Keratinocyte (primary cell): Measurements from ENCODE around the gene NYNRIN. TPM values are rescaled to one million over a fixed set of nuclear protein-coding genes. Genes with fewer than 3 reads are reported as not detected.

Experiments used
- DNase-seq: peaks from one replicate; pipeline ENCODE4 v3.0.0-alpha.2; 2011; ENCODE audit warnings: low read depth, missing footprints, low spot score
- FAIRE-seq: peaks from 2 replicates; lab custom pipeline; 2011; peaks lifted over from hg19 to GRCh38; lab: Jason Lieb, UNC
- H2AFZ ChIP-seq: 2 replicates; pipeline ENCODE4 v1.6.0; 2012; ENCODE audit warnings: low read length, control low read depth, inconsistent platforms; ENCODE audit not compliant: control insufficient read depth
- H3K27ac ChIP-seq: 2 replicates; pipeline ENCODE4 v1.5.1; 2011; ENCODE audit warnings: low read length; ENCODE audit not compliant: control insufficient read depth, insufficient read depth
- H3K27me3 ChIP-seq: 3 replicates; pipeline ENCODE4 v1.6.0; 2011; ENCODE audit warnings: low read length; ENCODE audit not compliant: control insufficient read depth, insufficient read depth; ENCODE audit errors: extremely low read depth
- H3K36me3 ChIP-seq, 2 experiments: 2 replicates in 1 of 2; 3 replicates in 1 of 2; pipeline ENCODE4 v1.5.1; 2011; ENCODE audit warnings: low read length in 2 of 2, mild to moderate bottlenecking in 1 of 2; ENCODE audit not compliant: control insufficient read depth in 2 of 2, insufficient read depth in 2 of 2; ENCODE audit errors: extremely low read depth in 1 of 2
- H3K4me1 ChIP-seq: 3 replicates; pipeline ENCODE4 v1.5.1; 2011; ENCODE audit warnings: low read length; ENCODE audit not compliant: control insufficient read depth, insufficient read depth; ENCODE audit errors: extremely low read depth
- H3K4me2 ChIP-seq: 3 replicates; pipeline ENCODE4 v1.6.0; 2011; ENCODE audit warnings: low read depth, low read length; ENCODE audit not compliant: control insufficient read depth, insufficient read depth; ENCODE audit errors: extremely low read depth
- H3K4me3 ChIP-seq, 3 experiments: fragments of 200-600 bp in 1 of 3; sonication (generic) in 1 of 3; 2 replicates in 2 of 3; 3 replicates in 1 of 3; pipeline ENCODE4 v1.5.1; 2011 to 2016; ENCODE audit warnings: low read length in 3 of 3, mild to moderate bottlenecking in 3 of 3, control low read depth in 2 of 3, inconsistent platforms in 1 of 3, low read depth in 1 of 3, mixed read lengths in 1 of 3, mixed run types in 1 of 3, moderate library complexity in 1 of 3; ENCODE audit not compliant: control insufficient read depth in 2 of 3, insufficient read depth in 2 of 3; ENCODE audit errors: extremely low read depth in 1 of 3
- H3K79me2 ChIP-seq: 2 replicates; pipeline ENCODE4 v1.6.0; 2012; ENCODE audit warnings: low read length; ENCODE audit not compliant: control insufficient read depth, insufficient read depth
- H3K9ac ChIP-seq: 3 replicates; pipeline ENCODE4 v1.6.0; 2011; ENCODE audit warnings: low read length; ENCODE audit not compliant: control insufficient read depth, insufficient read depth; ENCODE audit errors: extremely low read depth
- H3K9me1 ChIP-seq: 3 replicates; pipeline ENCODE4 v1.6.0; 2011; ENCODE audit warnings: low read length; ENCODE audit not compliant: control insufficient read depth, insufficient read depth; ENCODE audit errors: extremely low read depth
- H3K9me3 ChIP-seq: 2 replicates; pipeline ENCODE4 v1.5.1; 2012; ENCODE audit warnings: low read depth, low read length; ENCODE audit not compliant: control insufficient read depth
- H4K20me1 ChIP-seq: 3 replicates; pipeline ENCODE4 v1.6.0; 2011; ENCODE audit warnings: low read length; ENCODE audit not compliant: control insufficient read depth, insufficient read depth; ENCODE audit errors: extremely low read depth
- CTCF ChIP-seq, 3 experiments: IDR thresholded peaks in 1 of 3; conservative IDR thresholded peaks in 1 of 3; optimal IDR thresholded peaks in 1 of 3; 2 replicates in 2 of 3; 3 replicates in 1 of 3; pipeline versions ENCODE3 to v1.5.1; 2011; ENCODE audit warnings: low read length in 3 of 3, mild to moderate bottlenecking in 3 of 3, moderate library complexity in 2 of 3, control low read depth in 1 of 3, inconsistent platforms in 1 of 3; ENCODE audit not compliant: insufficient read depth in 2 of 3; ENCODE audit errors: extremely low read depth in 1 of 3
- EZH2 ChIP-seq: IDR thresholded peaks from one replicate; pipeline ENCODE4 v1.6.1; 2012; ENCODE audit warnings: inconsistent platforms, mild to moderate bottlenecking, low read length, moderate library complexity
- dilution Hi-C: fragments of 300-500 bp; cut with MboI; formaldehyde crosslinking; loops from one replicate; pipeline ENCODE4 v1.7.0; 2020; ENCODE audit warnings: low sequenced_read_pairs; ENCODE audit not compliant: extremely low pct_ligation_motif_present
- polyA plus RNA-seq, 5 experiments: library from polyadenylated mRNA; depleted of rRNA in 3 of 5; stranded (reverse) in 3 of 5; stranded (forward) in 1 of 5; unstranded in 1 of 5; fragments of >200 nt; gene quantifications; 1 replicate in 1 of 5; 2 replicates in 3 of 5; 3 replicates in 1 of 5; pipeline versions ENCODE4 v1.2.1 to v1.2.3, GENCODE V29; 2011 to 2012; ENCODE audit warnings: missing spikeins in 2 of 5, low read depth in 1 of 5, low replicate concordance in 1 of 5

NYNRIN gene
- polyA plus RNA-seq, 1 donor (not counting 4 experiments of a cell fraction or from before 2014, with no cell fraction given) = 4.9 TPM

GRCh38 chr14:24461336-24461735 lies 62.5 kb downstream of the NYNRIN start:
- no peak overlapping the region for H2AFZ ChIP-seq
- H3K27me3 ChIP-seq = no peaks in the 10 kb centered on the region
- no peaks in the 10 kb centered on the region for H3K9me1 ChIP-seq
- no peaks in the 10 kb centered on the region for H4K20me1 ChIP-seq
- no peaks in the 10 kb centered on the region for H3K4me1 ChIP-seq
- H3K9me3 ChIP-seq = no peaks in the 10 kb centered on the region
- DNase-seq (no peak), FAIRE-seq (no peak)
- dilution Hi-C loops = no loop called here
- TF ChIP-seq CTCF (optimal IDR thresholded peaks at IDR 0.05 in 1 of 3, IDR thresholded peaks at IDR 0.05 in 1 of 3, conservative IDR thresholded peaks at IDR 0.05 in 1 of 3; ENCODE audit: extremely low read depth in 1 of 3, insufficient read depth in 2 of 3, low read length in 3 of 3) = no peak
- TF ChIP-seq EZH2 = no peak
- no peak overlapping the region for H3K27ac ChIP-seq
- no peaks in the 10 kb centered on the region for H3K36me3 ChIP-seq
- H3K79me2 ChIP-seq = no peaks in the 10 kb centered on the region
- no peak overlapping the region for H3K9ac ChIP-seq
- H3K4me3 ChIP-seq = no peak overlapping the region
- no peak overlapping the region for H3K4me2 ChIP-seq

- TF ChIP-seq EZH2 (no peak), CTCF (optimal IDR thresholded peaks at IDR 0.05 in 1 of 3, IDR thresholded peaks at IDR 0.05 in 1 of 3, conservative IDR thresholded peaks at IDR 0.05 in 1 of 3; ENCODE audit: extremely low read depth in 1 of 3, insufficient read depth in 2 of 3, low read length in 3 of 3) (no peak)
- no peak overlapping the region for H3K4me3 ChIP-seq
- dilution Hi-C loops = no loop called here
- no peaks in the 10 kb centered on the region for H3K9me1 ChIP-seq
- no peaks in the 10 kb centered on the region for H4K20me1 ChIP-seq
- no peaks in the 10 kb centered on the region for H3K27me3 ChIP-seq
- H3K4me2 ChIP-seq = no peak overlapping the region
- H3K79me2 ChIP-seq = no peaks in the 10 kb centered on the region
- no peak overlapping the region for H2AFZ ChIP-seq
- no peak overlapping the region for H3K9ac ChIP-seq
- H3K36me3 ChIP-seq = no peaks in the 10 kb centered on the region
- H3K27ac ChIP-seq = no peak overlapping the region
- no peaks in the 10 kb centered on the region for H3K4me1 ChIP-seq
- no peak for FAIRE-seq
- H3K9me3 ChIP-seq = no peaks in the 10 kb centered on the region
- no peak for DNase-seq
Observed at GRCh38 chr14:24463017-24463883, 64.4 kb downstream of the NYNRIN start.
